Osteocyte (in vitro differentiated cells): Measurements from ENCODE around the gene SYNPO2. TPM values are rescaled to one million over a fixed set of nuclear protein-coding genes. Genes with fewer than 3 reads are reported as not detected.

Source experiments
- DNase-seq: peaks from one replicate; pipeline ENCODE4 v3.0.0; 2021; ENCODE audit warnings: mixed read lengths; ENCODE audit not compliant: unreplicated experiment; ENCODE audit errors: extremely low spot score
- H3K27ac Mint-ChIP-seq: one replicate; pipeline ENCODE4 v1.8.0; 2021; ENCODE audit warnings: mild to moderate bottlenecking, mixed read lengths; ENCODE audit not compliant: unreplicated experiment
- H3K27me3 Mint-ChIP-seq: one replicate; pipeline ENCODE4 v1.8.0; 2021; ENCODE audit warnings: mixed read lengths; ENCODE audit not compliant: unreplicated experiment
- H3K36me3 Mint-ChIP-seq: one replicate; pipeline ENCODE4 v1.8.0; 2021; ENCODE audit warnings: mixed read lengths; ENCODE audit not compliant: unreplicated experiment
- H3K4me1 Mint-ChIP-seq: one replicate; pipeline ENCODE4 v1.8.0; 2021; ENCODE audit warnings: mixed read lengths; ENCODE audit not compliant: unreplicated experiment
- H3K4me3 Mint-ChIP-seq: one replicate; pipeline ENCODE4 v1.8.0; 2021; ENCODE audit warnings: mild to moderate bottlenecking, moderate library complexity, mixed read lengths; ENCODE audit not compliant: unreplicated experiment
- H3K9me3 Mint-ChIP-seq: one replicate; pipeline ENCODE4 v1.8.0; 2021; ENCODE audit warnings: mixed read lengths; ENCODE audit not compliant: unreplicated experiment
- CTCF ChIP-seq: fragments of 200-600 bp; sonication (generic); IDR thresholded peaks from 2 replicates; pipeline ENCODE4 v1.5.0; 2021; ENCODE audit warnings: antibody characterized with exemption, mild to moderate bottlenecking, moderate library complexity
- total RNA-seq: library from RNA; stranded (reverse); gene quantifications from 2 replicates; pipeline ENCODE4 v1.2.1, GENCODE V29; 2021

Gene SYNPO2
- total RNA-seq, 1 donor from 2014 or later = 4.1 TPM

GRCh38 chr4:119031218-119031617 is 142.6 kb downstream of the SYNPO2 start:
- Mint-ChIP-seq H3K36me3 (no peaks in the 10 kb centered on the region), H3K4me1 (peaks cover 34% of the 10 kb centered on the region), H3K4me3 (no peak overlapping the region), H3K9me3 (no peaks in the 10 kb centered on the region), H3K27ac (no peak overlapping the region), H3K27me3 (no peaks in the 10 kb centered on the region)
- DNase-seq = no peak
- TF ChIP-seq CTCF = no peak

- peaks cover 34% of the 10 kb centered on the region for H3K4me1 Mint-ChIP-seq
- no peaks in the 10 kb centered on the region for H3K9me3 Mint-ChIP-seq
- H3K36me3 Mint-ChIP-seq = no peaks in the 10 kb centered on the region
- H3K27me3 Mint-ChIP-seq = no peaks in the 10 kb centered on the region
- H3K4me3 Mint-ChIP-seq = no peak overlapping the region
- no peak for DNase-seq
- no peak for TF ChIP-seq CTCF
- no peak overlapping the region for H3K27ac Mint-ChIP-seq
These were observed 144.4 kb downstream of the SYNPO2 start for GRCh38 chr4:119032921-119033685.

- Mint-ChIP-seq H3K4me1 (peaks cover 46% of the 10 kb centered on the region), H3K9me3 (no peaks in the 10 kb centered on the region), H3K27ac (no peak overlapping the region), H3K36me3 (no peaks in the 10 kb centered on the region), H3K27me3 (no peaks in the 10 kb centered on the region), H3K4me3 (no peak overlapping the region)
- DNase-seq = no peak
- TF ChIP-seq CTCF = no peak
These were observed 145.8 kb downstream of the SYNPO2 start for GRCh38 chr4:119034276-119035008.

GRCh38 chr4:119035951-119036737 is 147.5 kb downstream of the SYNPO2 start:
- DNase-seq = no peak
- Mint-ChIP-seq H3K4me3 (no peak overlapping the region), H3K27ac (peak overlapping the region; percentile 64), H3K36me3 (no peaks in the 10 kb centered on the region), H3K4me1 (peaks cover 57% of the 10 kb centered on the region), H3K9me3 (no peaks in the 10 kb centered on the region), H3K27me3 (no peaks in the 10 kb centered on the region)
- no peak for TF ChIP-seq CTCF

- Mint-ChIP-seq H3K27me3 (no peaks in the 10 kb centered on the region), H3K4me3 (no peak overlapping the region), H3K9me3 (no peaks in the 10 kb centered on the region), H3K4me1 (peaks cover 72% of the 10 kb centered on the region), H3K27ac (no peak overlapping the region), H3K36me3 (no peaks in the 10 kb centered on the region)
- TF ChIP-seq CTCF = no peak
- no peak for DNase-seq
These were observed 149.1 kb downstream of the SYNPO2 start for GRCh38 chr4:119037709-119038108.
